ENCODE data around the gene SLC22A8. TPM values are rescaled to one million over a fixed set of nuclear protein-coding genes. Genes with fewer than 3 reads are reported as not detected.

SLC22A8 gene
- total and polyA plus RNA-seq, 4 donors = 0.46 to 95.5 (median 29.0) TPM

- 11% methylated on average over 6 of the region's 8 CpGs for WGBS (ENCODE audit: insufficient coverage)
- Histone ChIP-seq H3K4me1 (ENCODE audit: control insufficient read depth, insufficient read depth, low read length) (peaks cover 48% of the 10 kb centered on the region), H3K27me3 (ENCODE audit: control insufficient read depth, insufficient read depth, low read length) (no peaks in the 10 kb centered on the region), H3K36me3 (ENCODE audit: control insufficient read depth, insufficient read depth, low read length) (no peaks in the 10 kb centered on the region), H3K27ac (ENCODE audit: low read depth, low read length) (no peak overlapping the region), H3K4me3 (ENCODE audit: low read depth, low read length) (no peak overlapping the region), H3K9me3 (ENCODE audit: control insufficient read depth, insufficient read depth, low read length) (no peaks in the 10 kb centered on the region)
- DNase-seq (ENCODE audit: low read depth in 4 of 6, low spot score in 6 of 6) = peak in 2 of 6 donors; percentile 39 to 62
These were observed 1.8 kb upstream of the SLC22A8 start for GRCh38 chr11:63017306-63017974.

- H3K36me3 ChIP-seq (ENCODE audit: control insufficient read depth, insufficient read depth, low read length) = no peaks in the 10 kb centered on the region
- DNase-seq (ENCODE audit: low read depth in 4 of 6, low spot score in 6 of 6) = no peak
- H3K27ac ChIP-seq (ENCODE audit: low read depth, low read length) = no peak overlapping the region
- no peaks in the 10 kb centered on the region for H3K27me3 ChIP-seq (ENCODE audit: control insufficient read depth, insufficient read depth, low read length)
- H3K9me3 ChIP-seq (ENCODE audit: control insufficient read depth, insufficient read depth, low read length) = no peaks in the 10 kb centered on the region
- H3K4me3 ChIP-seq (ENCODE audit: low read depth, low read length) = no peak overlapping the region
- 91% methylated on average over 12 of the region's 13 CpGs for WGBS (ENCODE audit: insufficient coverage)
- peaks cover 38% of the 10 kb centered on the region for H3K4me1 ChIP-seq (ENCODE audit: control insufficient read depth, insufficient read depth, low read length)
These were observed 1.1 kb downstream of the SLC22A8 start for GRCh38 chr11:63014408-63015055.

GRCh38 chr11:63012839-63013238 is 2.8 kb downstream of the SLC22A8 start:
- no peaks in the 10 kb centered on the region for H3K36me3 ChIP-seq (ENCODE audit: control insufficient read depth, insufficient read depth, low read length)
- no peak for DNase-seq (ENCODE audit: low read depth in 4 of 6, low spot score in 6 of 6)
- no CpG with 5 or more reads among the region's 1 CpG for WGBS (ENCODE audit: insufficient coverage)
- H3K4me1 ChIP-seq (ENCODE audit: control insufficient read depth, insufficient read depth, low read length) = peaks cover 44% of the 10 kb centered on the region
- H3K27me3 ChIP-seq (ENCODE audit: control insufficient read depth, insufficient read depth, low read length) = no peaks in the 10 kb centered on the region
- H3K27ac ChIP-seq (ENCODE audit: low read depth, low read length) = no peak overlapping the region
- no peak overlapping the region for H3K4me3 ChIP-seq (ENCODE audit: low read depth, low read length)
- no peaks in the 10 kb centered on the region for H3K9me3 ChIP-seq (ENCODE audit: control insufficient read depth, insufficient read depth, low read length)

GRCh38 chr11:63012430-63012829 is 3.2 kb downstream of the SLC22A8 start:
- no peaks in the 10 kb centered on the region for H3K9me3 ChIP-seq (ENCODE audit: control insufficient read depth, insufficient read depth, low read length)
- H3K36me3 ChIP-seq (ENCODE audit: control insufficient read depth, insufficient read depth, low read length) = no peaks in the 10 kb centered on the region
- H3K27me3 ChIP-seq (ENCODE audit: control insufficient read depth, insufficient read depth, low read length) = no peaks in the 10 kb centered on the region
- H3K27ac ChIP-seq (ENCODE audit: low read depth, low read length) = no peak overlapping the region
- WGBS (ENCODE audit: insufficient coverage) = 82% methylated on average over 10 of the region's 11 CpGs
- peaks cover 40% of the 10 kb centered on the region for H3K4me1 ChIP-seq (ENCODE audit: control insufficient read depth, insufficient read depth, low read length)
- no peak overlapping the region for H3K4me3 ChIP-seq (ENCODE audit: low read depth, low read length)
- no peak for DNase-seq (ENCODE audit: low read depth in 4 of 6, low spot score in 6 of 6)

GRCh38 chr11:63010934-63011439 is 4.7 kb downstream of the SLC22A8 start:
- WGBS (ENCODE audit: insufficient coverage) = 77% methylated on average over 3 of the region's 5 CpGs

GRCh38 chr11:63007920-63008319 is 7.7 kb downstream of the SLC22A8 start:
- no peaks in the 10 kb centered on the region for H3K36me3 ChIP-seq (ENCODE audit: control insufficient read depth, insufficient read depth, low read length)
- 83% methylated on average over 5 of the region's 5 CpGs for WGBS (ENCODE audit: insufficient coverage)
- peaks cover 18% of the 10 kb centered on the region for H3K4me1 ChIP-seq (ENCODE audit: control insufficient read depth, insufficient read depth, low read length)
- no peak for DNase-seq (ENCODE audit: low read depth in 4 of 6, low spot score in 6 of 6)
- H3K4me3 ChIP-seq (ENCODE audit: low read depth, low read length) = no peak overlapping the region
- no peaks in the 10 kb centered on the region for H3K27me3 ChIP-seq (ENCODE audit: control insufficient read depth, insufficient read depth, low read length)
- no peaks in the 10 kb centered on the region for H3K9me3 ChIP-seq (ENCODE audit: control insufficient read depth, insufficient read depth, low read length)
- no peak overlapping the region for H3K27ac ChIP-seq (ENCODE audit: low read depth, low read length)

More at GRCh38 chr11:63010934-63011439, 4.7 kb downstream of the SLC22A8 start:
- no peak overlapping the region for H3K4me3 ChIP-seq (ENCODE audit: low read depth, low read length)
- no peaks in the 10 kb centered on the region for H3K36me3 ChIP-seq (ENCODE audit: control insufficient read depth, insufficient read depth, low read length)
- no peaks in the 10 kb centered on the region for H3K27me3 ChIP-seq (ENCODE audit: control insufficient read depth, insufficient read depth, low read length)
- H3K27ac ChIP-seq (ENCODE audit: low read depth, low read length) = no peak overlapping the region
- DNase-seq (ENCODE audit: low read depth in 4 of 6, low spot score in 6 of 6) = no peak
- peaks cover 27% of the 10 kb centered on the region for H3K4me1 ChIP-seq (ENCODE audit: control insufficient read depth, insufficient read depth, low read length)
- no peaks in the 10 kb centered on the region for H3K9me3 ChIP-seq (ENCODE audit: control insufficient read depth, insufficient read depth, low read length)

GRCh38 chr11:63001456-63001855 is 14.2 kb downstream of the SLC22A8 start:
- DNase-seq (ENCODE audit: low read depth in 4 of 6, low spot score in 6 of 6) = peak in 1 of 6 donors; percentile 50

GRCh38 chr11:62999649-63000048 is 16.0 kb downstream of the SLC22A8 start:
- Histone ChIP-seq H3K4me3 (ENCODE audit: low read depth, low read length) (no peak overlapping the region), H3K27ac (ENCODE audit: low read depth, low read length) (no peak overlapping the region), H3K4me1 (ENCODE audit: control insufficient read depth, insufficient read depth, low read length) (no peaks in the 10 kb centered on the region), H3K9me3 (ENCODE audit: control insufficient read depth, insufficient read depth, low read length) (no peaks in the 10 kb centered on the region), H3K27me3 (ENCODE audit: control insufficient read depth, insufficient read depth, low read length) (no peaks in the 10 kb centered on the region), H3K36me3 (ENCODE audit: control insufficient read depth, insufficient read depth, low read length) (no peaks in the 10 kb centered on the region)
- no peak for DNase-seq (ENCODE audit: low read depth in 4 of 6, low spot score in 6 of 6)
- WGBS (ENCODE audit: insufficient coverage) = 92% methylated on average over 4 of the region's 7 CpGs

More at GRCh38 chr11:63001456-63001855, 14.2 kb downstream of the SLC22A8 start:
- WGBS (ENCODE audit: insufficient coverage) = 56% methylated on average over 9 of the region's 9 CpGs
- H3K36me3 ChIP-seq (ENCODE audit: control insufficient read depth, insufficient read depth, low read length) = no peaks in the 10 kb centered on the region
- no peaks in the 10 kb centered on the region for H3K27me3 ChIP-seq (ENCODE audit: control insufficient read depth, insufficient read depth, low read length)
- no peaks in the 10 kb centered on the region for H3K9me3 ChIP-seq (ENCODE audit: control insufficient read depth, insufficient read depth, low read length)
- no peak overlapping the region for H3K27ac ChIP-seq (ENCODE audit: low read depth, low read length)
- no peak overlapping the region for H3K4me3 ChIP-seq (ENCODE audit: low read depth, low read length)
- H3K4me1 ChIP-seq (ENCODE audit: control insufficient read depth, insufficient read depth, low read length) = no peaks in the 10 kb centered on the region

- Histone ChIP-seq H3K9me3 (ENCODE audit: control insufficient read depth, insufficient read depth, low read length) (no peaks in the 10 kb centered on the region), H3K4me1 (ENCODE audit: control insufficient read depth, insufficient read depth, low read length) (no peaks in the 10 kb centered on the region), H3K36me3 (ENCODE audit: control insufficient read depth, insufficient read depth, low read length) (no peaks in the 10 kb centered on the region), H3K27me3 (ENCODE audit: control insufficient read depth, insufficient read depth, low read length) (no peaks in the 10 kb centered on the region), H3K4me3 (ENCODE audit: low read depth, low read length) (no peak overlapping the region), H3K27ac (ENCODE audit: low read depth, low read length) (no peak overlapping the region)
- WGBS (ENCODE audit: insufficient coverage) = 90% methylated on average over 5 of the region's 5 CpGs
- no peak for DNase-seq (ENCODE audit: low read depth in 4 of 6, low spot score in 6 of 6)
These were observed 16.5 kb downstream of the SLC22A8 start for GRCh38 chr11:62999156-62999555.

GRCh38 chr11:62996271-62996670 is 19.4 kb downstream of the SLC22A8 start:
- Histone ChIP-seq H3K36me3 (ENCODE audit: control insufficient read depth, insufficient read depth, low read length) (no peaks in the 10 kb centered on the region), H3K27ac (ENCODE audit: low read depth, low read length) (no peak overlapping the region), H3K4me1 (ENCODE audit: control insufficient read depth, insufficient read depth, low read length) (peaks cover 11% of the 10 kb centered on the region), H3K9me3 (ENCODE audit: control insufficient read depth, insufficient read depth, low read length) (no peaks in the 10 kb centered on the region), H3K4me3 (ENCODE audit: low read depth, low read length) (no peak overlapping the region), H3K27me3 (ENCODE audit: control insufficient read depth, insufficient read depth, low read length) (no peaks in the 10 kb centered on the region)
- DNase-seq (ENCODE audit: low read depth in 4 of 6, low spot score in 6 of 6) = no peak
- WGBS (ENCODE audit: insufficient coverage) = no CpG with 5 or more reads among the region's 1 CpG

Data from spinal cord (tissue), 10 donors.